ENCODE measurements around the gene EIF3I. TPM values are rescaled to one million over a fixed set of nuclear protein-coding genes. Genes with fewer than 3 reads are reported as not detected.

The EIF3I gene
- polyA plus RNA-seq, 1 of the 3 experiments (the other 2 are of a cell fraction): 479 TPM

DNA sequence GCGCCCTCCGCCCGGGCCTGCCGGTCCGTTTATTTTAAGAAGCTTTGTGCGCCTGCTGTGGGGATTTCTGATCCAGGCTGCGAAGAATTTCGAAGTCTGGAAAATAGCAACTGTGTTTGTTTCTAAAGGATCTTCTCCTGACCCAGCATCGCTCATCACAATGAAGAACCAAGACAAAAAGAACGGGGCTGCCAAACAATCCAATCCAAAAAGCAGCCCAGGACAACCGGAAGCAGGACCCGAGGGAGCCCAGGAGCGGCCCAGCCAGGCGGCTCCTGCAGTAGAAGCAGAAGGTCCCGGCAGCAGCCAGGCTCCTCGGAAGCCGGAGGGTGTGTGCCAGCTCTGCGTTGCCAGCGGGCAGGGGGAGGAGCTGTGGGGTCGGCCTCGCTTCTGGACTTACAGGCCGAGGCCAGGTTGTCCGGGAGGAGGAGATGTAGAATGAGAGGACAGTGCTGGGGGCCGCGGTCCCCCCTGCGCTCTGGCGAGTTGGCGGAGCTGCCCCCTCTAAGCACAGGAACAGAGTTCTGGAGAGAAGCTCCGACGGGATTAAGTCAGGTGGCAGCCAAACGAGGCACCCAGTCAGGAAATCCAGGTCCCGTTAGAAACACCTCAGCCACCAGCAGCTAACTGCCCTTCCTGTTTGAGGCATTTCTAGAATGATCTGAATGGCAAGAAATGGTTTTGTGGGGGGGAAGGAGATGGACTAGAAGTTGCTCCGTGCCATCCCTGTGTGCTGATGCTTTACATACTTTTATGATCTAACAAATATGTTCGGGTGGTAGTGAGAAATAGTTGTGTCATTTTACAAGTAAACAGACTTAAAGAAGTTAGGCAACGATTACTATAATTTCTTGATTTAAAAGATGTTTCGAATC lies 41.8 kb upstream of the EIF3I start:
- H3K27me3 ChIP-seq (ENCODE audit: insufficient read depth): no peaks in the 10 kb centered on the region
- peak; percentile 80 for DNase-seq
- TF ChIP-seq NRF1 (IDR thresholded peaks at IDR 0.05; ENCODE audit: low read depth, low read length) (no peak), SIN3A (IDR thresholded peaks at IDR 0.05; ENCODE audit: borderline replicate concordance, low read depth, low read length) (peak; percentile 25; the same call in 1 of the 2 replicates), GABPA (IDR thresholded peaks at IDR 0.05; ENCODE audit: low read depth) (peak; percentile 21; the same call in 1 of the 2 replicates), FOXM1 (IDR thresholded peaks at IDR 0.05; ENCODE audit: low read depth) (no peak), JUND (IDR thresholded peaks at IDR 0.05) (no peak), TAF1 (IDR thresholded peaks at IDR 0.05; ENCODE audit: borderline replicate concordance, low read depth, low read length) (peak; percentile 22; the same call in 1 of the 2 replicates)
- peaks cover 12% of the 10 kb centered on the region; the same call in 1 of the 2 replicates for H4K20me1 ChIP-seq (ENCODE audit: insufficient read depth)
- peaks cover 52% of the 10 kb centered on the region for H3K79me2 ChIP-seq (ENCODE audit: insufficient read depth)
- H3K4me1 ChIP-seq (ENCODE audit: control insufficient read depth in 1 of 2, insufficient read depth in 2 of 2, low read depth in 1 of 2, low read length in 1 of 2): peaks cover 18 to 25% of the 10 kb centered on the region in 2 experiments; a peak in 3 of 4 replicates
- peak overlapping the region; percentile 97 for H3K4me2 ChIP-seq
- peak overlapping the region; percentile 98 for H3K9ac ChIP-seq
- H2AFZ ChIP-seq (ENCODE audit: low read depth): peak overlapping the region; percentile 77; the same call in 1 of the 2 replicates
- ChIA-PET POLR2A (interaction anchor here (0.7 to 3.4 kb wide), 9 partner anchors 10 to 1240 kb away, joined by 3 to 19 read pairs (median 6); partner anchors contain the start of genes CCDC28B, IQCC, KPNA6 and TMEM39B), CTCF (interaction anchor here (0.9 to 2.3 kb wide), 5 partner anchors 12 to 233 kb away, joined by 3 to 6 read pairs (median 3); partner anchors contain the start of gene KPNA6)
- no peaks in the 10 kb centered on the region for H3K9me2 ChIP-seq
- peaks cover 35% of the 10 kb centered on the region for H3F3A ChIP-seq (replicated peaks; ENCODE audit: insufficient read depth)
- H3K27ac ChIP-seq (ENCODE audit: low read depth in 2 of 2, low read length in 1 of 2): peak overlapping the region; percentile 90 to 96
- H3K9me3 ChIP-seq: no peaks in the 10 kb centered on the region
- peak overlapping the region; percentile 65 to 82 for H3K4me3 ChIP-seq (ENCODE audit: low read depth in 2 of 2, low read length in 1 of 2)
- peaks cover 23 to 35% of the 10 kb centered on the region in 2 experiments for H3K36me3 ChIP-seq (replicated peaks in 1 of 2; ENCODE audit: control insufficient read depth in 1 of 2, insufficient read depth in 2 of 2, low read length in 1 of 2)
- 7% methylated on average over 27 of the region's 36 CpGs for WGBS (ENCODE audit: low lambda C conversion rate)

GRCh38 chr1:32181065-32181464 lies 41.1 kb upstream of the EIF3I start:
- 76% methylated on average over 9 of the region's 9 CpGs for WGBS (ENCODE audit: low lambda C conversion rate)

GRCh38 chr1:32181563-32181962 lies 40.6 kb upstream of the EIF3I start:
- Histone ChIP-seq H3K4me3 (ENCODE audit: low read depth in 2 of 2, low read length in 1 of 2) (peak overlapping the region; percentile 65 to 82; a peak in 2 of 4 replicates), H3F3A (replicated peaks; ENCODE audit: insufficient read depth) (peaks cover 29% of the 10 kb centered on the region), H3K27ac (ENCODE audit: low read depth in 2 of 2, low read length in 1 of 2) (peak overlapping the region in 1 of 2 experiments; percentile 90; a peak in 1 of 4 replicates), H3K9me2 (no peaks in the 10 kb centered on the region), H3K79me2 (ENCODE audit: insufficient read depth) (peaks cover 64% of the 10 kb centered on the region), H3K9ac (peak overlapping the region; percentile 98; the same call in 1 of the 2 replicates), H3K4me1 (ENCODE audit: control insufficient read depth in 1 of 2, insufficient read depth in 2 of 2, low read depth in 1 of 2, low read length in 1 of 2) (peaks cover 18 to 25% of the 10 kb centered on the region in 2 experiments; a peak in 3 of 4 replicates), H4K20me1 (ENCODE audit: insufficient read depth) (peaks cover 22% of the 10 kb centered on the region), H3K36me3 (replicated peaks in 1 of 2; ENCODE audit: control insufficient read depth in 1 of 2, insufficient read depth in 2 of 2, low read length in 1 of 2) (peaks cover 26 to 41% of the 10 kb centered on the region in 2 experiments), H3K27me3 (ENCODE audit: insufficient read depth) (no peaks in the 10 kb centered on the region), H3K9me3 (no peaks in the 10 kb centered on the region), H3K4me2 (peak overlapping the region; percentile 97), H2AFZ (ENCODE audit: low read depth) (no peak overlapping the region)
- ChIA-PET POLR2A (interaction anchor here (3.4 kb wide), 1 partner anchor 15 kb away, joined by 19 read pairs; no protein-coding TSS in a partner anchor), CTCF (interaction anchor here (1.5 to 2.3 kb wide), 2 partner anchors 67 to 232 kb away, joined by 3 to 6 read pairs; no protein-coding TSS in a partner anchor)
- DNase-seq: no peak
- WGBS (ENCODE audit: low lambda C conversion rate): 87% methylated on average over 4 of the region's 5 CpGs
- TF ChIP-seq GABPA (IDR thresholded peaks at IDR 0.05; ENCODE audit: low read depth) (no peak), SIN3A (IDR thresholded peaks at IDR 0.05; ENCODE audit: borderline replicate concordance, low read depth, low read length) (no peak), RFX5 (IDR thresholded peaks at IDR 0.05; ENCODE audit: low read length) (no peak), IRF3 (IDR thresholded peaks at IDR 0.05; ENCODE audit: low read depth, low read length) (no peak), MXI1 (IDR thresholded peaks at IDR 0.05; ENCODE audit: low read depth, low read length) (no peak), USF2 (IDR thresholded peaks at IDR 0.05; ENCODE audit: borderline replicate concordance, low read depth, low read length) (no peak), MEF2A (IDR thresholded peaks at IDR 0.05; ENCODE audit: borderline replicate concordance, low read depth) (no peak), FOSL2 (IDR thresholded peaks at IDR 0.05; ENCODE audit: borderline replicate concordance, low read depth) (no peak), POLR2AphosphoS5 (IDR thresholded peaks at IDR 0.05; ENCODE audit: low read depth, low read length) (no peak)
- TF ChIP-seq, protein P1, sequence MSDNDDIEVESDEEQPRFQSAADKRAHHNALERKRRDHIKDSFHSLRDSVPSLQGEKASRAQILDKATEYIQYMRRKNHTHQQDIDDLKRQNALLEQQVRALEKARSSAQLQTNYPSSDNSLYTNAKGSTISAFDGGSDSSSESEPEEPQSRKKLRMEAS (IDR thresholded peaks at IDR 0.05; ENCODE audit: low read depth): no peak

More at GRCh38 chr1:32181065-32181464, 41.1 kb upstream of the EIF3I start:
- peaks cover 17% of the 10 kb centered on the region for H4K20me1 ChIP-seq (ENCODE audit: insufficient read depth)
- DNase-seq: no peak
- peaks cover 18 to 25% of the 10 kb centered on the region in 2 experiments; a peak in 3 of 4 replicates for H3K4me1 ChIP-seq (ENCODE audit: control insufficient read depth in 1 of 2, insufficient read depth in 2 of 2, low read depth in 1 of 2, low read length in 1 of 2)
- H3K9ac ChIP-seq: peak overlapping the region; percentile 98
- peak overlapping the region; percentile 97 for H3K4me2 ChIP-seq
- peaks cover 59% of the 10 kb centered on the region for H3K79me2 ChIP-seq (ENCODE audit: insufficient read depth)
- H3F3A ChIP-seq (replicated peaks; ENCODE audit: insufficient read depth): peaks cover 32% of the 10 kb centered on the region
- H3K27ac ChIP-seq (ENCODE audit: low read depth in 2 of 2, low read length in 1 of 2): peak overlapping the region; percentile 90 to 96; a peak in 3 of 4 replicates
- H3K9me3 ChIP-seq: no peaks in the 10 kb centered on the region
- no peaks in the 10 kb centered on the region for H3K9me2 ChIP-seq
- no peak overlapping the region for H2AFZ ChIP-seq (ENCODE audit: low read depth)
- peaks cover 25 to 42% of the 10 kb centered on the region in 2 experiments for H3K36me3 ChIP-seq (replicated peaks in 1 of 2; ENCODE audit: control insufficient read depth in 1 of 2, insufficient read depth in 2 of 2, low read length in 1 of 2)
- POLR2A ChIA-PET: interaction anchor here (0.8 to 3.4 kb wide), 4 partner anchors 11 to 73 kb away, joined by 3 to 19 read pairs (median 9); partner anchors contain the start of gene KPNA6
- no peaks in the 10 kb centered on the region for H3K27me3 ChIP-seq (ENCODE audit: insufficient read depth)
- no peak for TF ChIP-seq MEF2A (IDR thresholded peaks at IDR 0.05; ENCODE audit: borderline replicate concordance, low read depth)
- CTCF ChIA-PET: interaction anchor here (1.5 to 2.3 kb wide), 2 partner anchors 67 to 232 kb away, joined by 3 to 6 read pairs; no protein-coding TSS in a partner anchor
- peak overlapping the region; percentile 65 to 82 for H3K4me3 ChIP-seq (ENCODE audit: low read depth in 2 of 2, low read length in 1 of 2)

Data from SK-N-SH (cell line).